Activated CD4-positive, alpha-beta T cell treated with anti-CD3 and anti-CD28 coated beads, Interleukin-2, Interleukin-6, amounts not matched to agents 100 ng/mL and 50 ng/mL, durations not matched to agents 16 hours and 8 hours (primary cell): Measurements from ENCODE around the gene APC2.

Experiments used
- DNase-seq: peaks from one replicate; pipeline ENCODE4 v3.0.0-alpha.2; 2020

Gene APC2

GRCh38 chr19:1447504-1447903 lies 2.4 kb upstream of the APC2 start:
- DNase-seq: no peak

- DNase-seq: no peak
Measured at GRCh38 chr19:1447944-1448343, 2.0 kb upstream of the APC2 start.

- no peak for DNase-seq
Measured at GRCh38 chr19:1450735-1451731, 1.1 kb downstream of the APC2 start.

GRCh38 chr19:1451916-1452801 lies 2.2 kb downstream of the APC2 start:
- no peak for DNase-seq

- DNase-seq: no peak
Measured at GRCh38 chr19:1452802-1453524, 3.0 kb downstream of the APC2 start.

- no peak for DNase-seq
Measured at GRCh38 chr19:1453525-1454364, 3.8 kb downstream of the APC2 start.

GRCh38 chr19:1455002-1455335 lies 5.0 kb downstream of the APC2 start:
- DNase-seq: no peak

- peak; percentile 77 for DNase-seq
Measured at GRCh38 chr19:1455336-1456120, 5.6 kb downstream of the APC2 start.

- no peak for DNase-seq
Measured at GRCh38 chr19:1456121-1456900, 6.4 kb downstream of the APC2 start.

GRCh38 chr19:1457031-1457739 lies 7.3 kb downstream of the APC2 start:
- no peak for DNase-seq

- DNase-seq: no peak
Measured at GRCh38 chr19:1457892-1458291, 8.0 kb downstream of the APC2 start.

GRCh38 chr19:1459479-1459878 lies 9.6 kb downstream of the APC2 start:
- no peak for DNase-seq

- no peak for DNase-seq
Measured at GRCh38 chr19:1460033-1460995, 10.4 kb downstream of the APC2 start.

- DNase-seq: no peak
Measured at GRCh38 chr19:1461862-1462261, 11.9 kb downstream of the APC2 start.

GRCh38 chr19:1465191-1466016 lies 15.5 kb downstream of the APC2 start:
- DNase-seq: peak; percentile 54

- DNase-seq: no peak
Measured at GRCh38 chr19:1466018-1466460, 16.1 kb downstream of the APC2 start.

- no peak for DNase-seq
Measured at GRCh38 chr19:1466461-1467214, 16.7 kb downstream of the APC2 start.
